Endodermal cell (in vitro differentiated cells): ENCODE data around the gene PTPRC. TPM values are rescaled to one million over a fixed set of nuclear protein-coding genes. Genes with fewer than 3 reads are reported as not detected.

Experiments used
- DNase-seq: peaks from one replicate; pipeline ENCODE4 v3.0.0-alpha.2; 2017
- H3K27ac ChIP-seq: 2 replicates; pipeline ENCODE4 v1.5.1; 2013; ENCODE audit warnings: mild to moderate bottlenecking, low read depth, low read length, moderate library complexity
- H3K27me3 ChIP-seq: 2 replicates; pipeline ENCODE4 v1.6.1; 2013; ENCODE audit warnings: mild to moderate bottlenecking, low read length, moderate library complexity; ENCODE audit not compliant: insufficient read depth, control insufficient read depth, poor library complexity, severe bottlenecking
- H3K36me3 ChIP-seq: 2 replicates; pipeline ENCODE4 v1.7.0; 2013; ENCODE audit warnings: mild to moderate bottlenecking, low read length, moderate library complexity; ENCODE audit not compliant: control insufficient read depth, insufficient read depth
- H3K4me1 ChIP-seq: one replicate; pipeline ENCODE4 v1.7.0; 2013; ENCODE audit warnings: low read length; ENCODE audit not compliant: control insufficient read depth, insufficient read depth
- H3K4me3 ChIP-seq: 2 replicates; pipeline ENCODE4 v1.5.1; 2013; ENCODE audit warnings: mild to moderate bottlenecking, low read length, moderate library complexity
- H3K9ac ChIP-seq: 2 replicates; pipeline ENCODE4 v1.6.1; 2013; ENCODE audit warnings: mild to moderate bottlenecking, low read length, moderate library complexity; ENCODE audit not compliant: poor library complexity, severe bottlenecking; ENCODE audit errors: extremely low read depth
- H3K9me3 ChIP-seq: 2 replicates; pipeline ENCODE4 v1.6.1; 2013; ENCODE audit warnings: mild to moderate bottlenecking, low read length, moderate library complexity; ENCODE audit not compliant: control insufficient read depth
- H3K27ac Mint-ChIP-seq: 2 replicates; pipeline ENCODE4 v1.8.0; 2020; ENCODE audit warnings: mixed read lengths
- H3K27me3 Mint-ChIP-seq: 2 replicates; pipeline ENCODE4 v1.8.0; 2021; ENCODE audit warnings: mild to moderate bottlenecking, mixed read lengths; ENCODE audit not compliant: insufficient read depth
- H3K36me3 Mint-ChIP-seq: 2 replicates; pipeline ENCODE4 v1.8.0; 2020; ENCODE audit warnings: low read depth, mixed read lengths
- H3K4me1 Mint-ChIP-seq: 2 replicates; pipeline ENCODE4 v1.8.0; 2020; ENCODE audit warnings: mixed read lengths
- H3K4me3 Mint-ChIP-seq: 2 replicates; pipeline ENCODE4 v1.8.0; 2020; ENCODE audit warnings: mild to moderate bottlenecking, moderate library complexity, mixed read lengths
- H3K9me3 Mint-ChIP-seq: 2 replicates; pipeline ENCODE4 v1.8.0; 2020; ENCODE audit warnings: mild to moderate bottlenecking, mixed read lengths
- WGBS, 2 experiments: methylation state at CpG; one replicate each; pipeline versions ENCODE4 v1.1.5 to v1.1.7; 2013; ENCODE audit warnings: missing lambda C conversion rate in 2 of 2, mixed read lengths in 1 of 2; ENCODE audit not compliant: insufficient coverage in 1 of 2, insufficient read length in 1 of 2; 5-methylcytosine and 5-hydroxymethylcytosine counted together
- total RNA-seq, 2 donors: library from RNA; stranded (reverse); fragmentation: NEBNext Ultra II Directional in 1 of 2; extraction: Animal tissue kit (Norgen Biotek cat#: 25700) in 1 of 2; gene quantifications; 2 replicates in 1 of 2; 3 replicates in 1 of 2; pipeline ENCODE4 v1.2.1, GENCODE V29; 2021
- TF ChIP-seq, protein P1 (sequence below): fragments of 200-600 bp; sonication (generic); conservative IDR thresholded peaks from 2 replicates; pipeline ENCODE4 v1.5.0; 2021; ENCODE audit warnings: antibody characterized with exemption, mild to moderate bottlenecking

Gene PTPRC
- total RNA-seq, 2 donors from 2014 or later, result 0.11 TPM; not detected in 1

- 92 to 100% methylated on average over 1 to 3 of the region's 3 CpGs for WGBS, 2 experiments
- TF ChIP-seq, protein P1, sequence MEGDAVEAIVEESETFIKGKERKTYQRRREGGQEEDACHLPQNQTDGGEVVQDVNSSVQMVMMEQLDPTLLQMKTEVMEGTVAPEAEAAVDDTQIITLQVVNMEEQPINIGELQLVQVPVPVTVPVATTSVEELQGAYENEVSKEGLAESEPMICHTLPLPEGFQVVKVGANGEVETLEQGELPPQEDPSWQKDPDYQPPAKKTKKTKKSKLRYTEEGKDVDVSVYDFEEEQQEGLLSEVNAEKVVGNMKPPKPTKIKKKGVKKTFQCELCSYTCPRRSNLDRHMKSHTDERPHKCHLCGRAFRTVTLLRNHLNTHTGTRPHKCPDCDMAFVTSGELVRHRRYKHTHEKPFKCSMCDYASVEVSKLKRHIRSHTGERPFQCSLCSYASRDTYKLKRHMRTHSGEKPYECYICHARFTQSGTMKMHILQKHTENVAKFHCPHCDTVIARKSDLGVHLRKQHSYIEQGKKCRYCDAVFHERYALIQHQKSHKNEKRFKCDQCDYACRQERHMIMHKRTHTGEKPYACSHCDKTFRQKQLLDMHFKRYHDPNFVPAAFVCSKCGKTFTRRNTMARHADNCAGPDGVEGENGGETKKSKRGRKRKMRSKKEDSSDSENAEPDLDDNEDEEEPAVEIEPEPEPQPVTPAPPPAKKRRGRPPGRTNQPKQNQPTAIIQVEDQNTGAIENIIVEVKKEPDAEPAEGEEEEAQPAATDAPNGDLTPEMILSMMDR, result no peak
- Mint-ChIP-seq H3K36me3 (no peaks in the 10 kb centered on the region), H3K4me1 (peaks cover 1% of the 10 kb centered on the region), H3K4me3 (no peak overlapping the region), H3K9me3 (peaks cover 33% of the 10 kb centered on the region), H3K27ac (no peak overlapping the region), H3K27me3 (no peaks in the 10 kb centered on the region)
- Histone ChIP-seq H3K36me3 (no peaks in the 10 kb centered on the region), H3K4me3 (no peak overlapping the region), H3K27me3 (no peaks in the 10 kb centered on the region), H3K9me3 (peaks cover 29% of the 10 kb centered on the region), H3K4me1 (no peaks in the 10 kb centered on the region), H3K9ac (no peak overlapping the region), H3K27ac (no peak overlapping the region)
- no peak for DNase-seq
These were observed 154.9 kb downstream of the PTPRC start for GRCh38 chr1:198793714-198794113.

- H3K4me1 Mint-ChIP-seq, result no peaks in the 10 kb centered on the region
- H3K9me3 ChIP-seq, result peaks cover 32% of the 10 kb centered on the region
- peaks cover 35% of the 10 kb centered on the region for H3K9me3 Mint-ChIP-seq
- DNase-seq, result no peak
- H3K36me3 ChIP-seq, result no peaks in the 10 kb centered on the region
- H3K36me3 Mint-ChIP-seq, result no peaks in the 10 kb centered on the region
- H3K27me3 ChIP-seq, result no peaks in the 10 kb centered on the region
- H3K27ac Mint-ChIP-seq, result no peak overlapping the region
- no peaks in the 10 kb centered on the region for H3K27me3 Mint-ChIP-seq
- H3K4me1 ChIP-seq, result no peaks in the 10 kb centered on the region
- H3K4me3 Mint-ChIP-seq, result no peak overlapping the region
- no peak overlapping the region for H3K9ac ChIP-seq
- no peak overlapping the region for H3K4me3 ChIP-seq
- TF ChIP-seq, protein P1, result no peak
- H3K27ac ChIP-seq, result no peak overlapping the region
These were observed 155.7 kb downstream of the PTPRC start for GRCh38 chr1:198794498-198794897.

- H3K4me1 Mint-ChIP-seq, result no peaks in the 10 kb centered on the region
- 88% methylated on average over 2 of the region's 2 CpGs; no CpG with 5 or more reads in 1 of the 2 experiments for WGBS, 2 experiments
These were observed 158.8 kb downstream of the PTPRC start for GRCh38 chr1:198797656-198798055.

More at GRCh38 chr1:198797656-198798055, 158.8 kb downstream of the PTPRC start:
- TF ChIP-seq, protein P1, result no peak
- Mint-ChIP-seq H3K4me3 (no peak overlapping the region), H3K36me3 (no peaks in the 10 kb centered on the region), H3K9me3 (peaks cover 35% of the 10 kb centered on the region), H3K27me3 (no peaks in the 10 kb centered on the region), H3K27ac (no peak overlapping the region)
- no peaks in the 10 kb centered on the region for H3K36me3 ChIP-seq
- H3K27ac ChIP-seq, result no peak overlapping the region
- no peaks in the 10 kb centered on the region for H3K4me1 ChIP-seq
- peak overlapping the region; percentile 61 for H3K4me3 ChIP-seq
- H3K27me3 ChIP-seq, result no peaks in the 10 kb centered on the region
- peaks cover 32% of the 10 kb centered on the region for H3K9me3 ChIP-seq
- no peak for DNase-seq
- H3K9ac ChIP-seq, result no peak overlapping the region
